ENCODE results near the gene PMEPA1.

PMEPA1 gene

DNA sequence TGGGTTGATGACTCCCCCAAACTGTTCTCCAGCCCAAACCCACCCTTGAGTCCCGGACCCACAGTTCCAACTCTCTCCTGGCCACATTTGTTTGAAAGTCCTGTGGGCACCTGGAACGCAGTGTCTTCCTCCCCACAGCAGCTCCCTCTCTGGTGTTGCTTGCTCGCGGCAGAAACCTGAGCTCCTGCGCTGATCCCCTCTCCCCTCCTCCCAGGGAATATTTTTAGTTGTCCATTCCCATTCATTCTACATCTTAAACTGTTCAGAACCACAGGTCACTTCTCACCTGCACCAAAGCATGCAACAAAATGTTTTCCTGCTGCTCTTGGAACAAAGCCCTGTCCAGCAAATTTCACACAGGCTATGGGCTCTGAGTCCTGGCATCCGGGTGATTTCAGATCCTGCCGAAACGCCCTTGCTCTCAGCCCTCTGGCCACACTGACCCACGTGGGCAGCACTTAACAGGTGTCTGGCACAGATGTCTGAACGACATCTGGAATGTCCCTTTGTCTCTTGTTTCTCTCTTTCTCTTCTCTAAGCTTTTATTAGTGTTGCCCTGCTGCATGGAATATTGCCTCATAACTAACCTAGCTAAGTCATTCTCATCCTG, 27.0 kb upstream of the PMEPA1 start:
- no peak for DNase-seq (ENCODE audit: low read depth in 2 of 2)

DNA sequence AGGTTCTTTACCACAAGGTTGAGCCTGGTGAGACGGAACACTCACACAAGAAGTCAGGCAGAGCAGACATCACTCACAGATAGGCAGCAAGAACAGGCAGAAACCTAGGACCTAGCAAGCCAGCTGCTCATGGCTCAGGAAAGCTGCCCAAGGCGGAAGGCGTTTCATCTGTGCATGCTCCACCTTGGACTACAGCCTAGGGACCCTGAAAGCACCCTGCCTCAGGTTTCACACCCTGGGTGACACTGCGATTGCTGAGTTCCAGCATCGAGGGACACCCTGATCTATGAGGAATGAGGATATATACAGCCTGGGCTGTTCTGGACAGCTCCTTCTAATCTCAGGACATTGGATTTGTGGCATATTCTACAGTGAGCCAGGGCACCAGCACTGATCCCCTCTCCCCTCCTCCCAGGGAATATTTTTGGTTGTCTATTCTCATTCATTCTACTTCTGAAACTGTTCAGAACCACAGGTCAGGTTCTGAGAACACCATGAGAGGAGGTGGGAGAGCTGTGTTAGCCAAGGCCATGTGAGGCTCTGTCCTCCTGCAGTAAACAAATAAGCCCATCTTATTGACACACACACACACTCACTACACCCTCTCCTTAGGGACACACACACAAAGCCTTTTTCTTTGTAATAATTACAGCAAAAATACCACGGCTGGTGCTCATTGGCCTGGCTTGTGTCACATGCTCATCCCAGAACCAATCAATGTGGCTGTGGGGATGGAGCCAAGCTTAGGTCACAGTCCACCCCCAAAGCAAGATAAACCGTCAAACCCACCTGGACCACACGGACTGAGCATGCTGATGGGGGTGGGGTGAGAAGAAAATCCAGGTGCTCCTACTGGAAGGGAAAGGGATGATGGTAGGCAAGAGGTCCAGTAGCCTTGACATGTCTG, 26.3 kb upstream of the PMEPA1 start:
- DNase-seq (ENCODE audit: low read depth in 2 of 2): no peak

DNA sequence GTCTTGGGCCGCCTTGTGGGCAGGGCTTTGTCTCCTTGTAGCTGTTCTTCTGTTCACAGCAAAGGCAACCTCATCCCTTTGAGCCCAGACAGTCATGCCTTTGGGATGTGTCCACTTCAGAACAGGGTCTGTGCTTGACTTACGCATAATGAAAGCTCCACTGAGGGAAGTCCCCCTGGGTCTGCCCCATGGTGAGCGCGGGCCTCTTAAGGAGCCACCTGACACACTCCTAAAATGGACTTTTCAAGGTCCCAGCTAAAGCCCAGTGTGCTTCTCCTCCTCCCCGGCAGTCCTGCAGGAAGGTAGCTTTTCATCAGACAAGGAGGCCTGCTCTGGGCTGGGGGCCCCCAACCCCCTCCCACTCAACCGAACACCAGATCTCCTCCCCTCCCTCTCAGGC, 24.9 kb upstream of the PMEPA1 start:
- DNase-seq (ENCODE audit: low read depth in 2 of 2): no peak

DNA sequence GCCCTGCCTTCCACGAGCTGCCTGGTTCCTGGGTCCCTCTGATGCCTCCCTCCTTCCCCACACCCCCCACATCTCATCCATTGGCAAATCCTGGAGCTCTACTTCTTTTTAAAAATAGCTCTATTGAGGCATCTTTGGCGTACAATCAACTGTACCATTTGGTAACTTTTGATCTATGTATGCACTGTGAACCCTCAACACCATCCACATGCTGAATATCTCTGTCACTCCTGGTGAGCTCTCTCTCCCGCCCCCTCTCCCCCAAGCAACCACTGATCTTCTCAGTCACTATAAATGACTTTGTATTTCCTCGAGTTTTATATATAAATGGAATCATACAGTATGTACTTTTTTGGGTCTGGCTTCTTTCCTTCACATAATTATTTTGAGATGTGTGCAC, 22.4 kb upstream of the PMEPA1 start:
- no peak for DNase-seq (ENCODE audit: low read depth in 2 of 2)

DNA sequence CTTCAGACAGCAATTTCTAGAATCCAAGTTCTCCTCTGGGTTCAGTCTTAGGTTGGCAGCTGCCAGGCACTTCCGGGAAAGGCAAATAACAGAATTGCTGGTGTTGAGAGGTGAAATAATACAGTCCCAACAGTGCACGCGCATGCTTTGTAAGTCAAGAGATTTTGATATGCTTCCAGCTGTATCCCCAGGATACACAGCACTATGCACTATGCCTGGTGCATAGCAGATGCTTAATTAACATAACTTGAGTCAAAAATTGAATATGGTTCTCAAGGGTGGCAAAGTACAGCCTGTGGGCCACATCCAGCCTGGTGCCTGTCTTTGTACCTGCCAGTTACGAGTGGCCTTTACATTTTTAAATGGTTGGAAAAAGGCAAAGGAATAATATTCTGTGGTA, 18.9 kb upstream of the PMEPA1 start:
- DNase-seq (ENCODE audit: low read depth in 2 of 2): no peak

DNA sequence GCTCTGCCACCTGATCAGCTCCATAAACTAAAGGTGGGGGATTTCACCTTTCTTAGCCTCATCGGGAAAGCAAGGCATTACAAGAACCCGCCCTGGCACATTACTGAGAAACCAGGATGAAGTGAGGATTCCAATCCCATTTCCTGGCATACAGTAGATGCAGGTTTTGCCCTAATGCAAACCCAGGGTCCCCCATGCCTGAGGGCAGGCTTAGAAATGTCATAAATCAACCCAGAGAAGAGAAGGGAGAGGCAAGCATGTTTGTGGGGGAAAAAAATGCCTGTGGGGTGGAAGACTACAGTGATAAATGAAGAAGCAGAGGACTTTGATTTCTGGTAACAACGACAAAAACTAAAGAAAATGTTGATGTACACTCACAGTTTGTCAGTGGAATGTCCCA, 18.0 kb upstream of the PMEPA1 start:
- no peak for DNase-seq (ENCODE audit: low read depth in 2 of 2)

DNA sequence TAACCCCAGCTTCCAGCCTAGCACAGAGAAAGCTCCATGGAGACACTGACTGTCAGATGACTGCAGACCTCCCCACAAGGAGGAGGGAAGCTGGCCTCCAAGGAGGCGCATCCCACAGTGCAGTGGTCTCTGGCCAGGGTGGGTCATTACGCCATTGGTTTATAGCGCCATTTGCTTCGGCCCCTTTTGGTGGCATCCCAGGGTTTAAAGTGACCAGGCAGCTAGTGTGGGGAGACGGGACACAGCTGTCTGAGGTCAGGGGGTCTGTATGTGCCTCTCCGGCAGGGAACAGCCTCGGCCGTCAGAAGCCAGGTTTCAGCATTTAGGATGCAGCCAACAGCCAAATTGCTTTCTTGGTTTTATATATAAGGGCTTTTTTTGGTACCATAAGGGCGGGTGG, 15.8 kb upstream of the PMEPA1 start:
- DNase-seq (ENCODE audit: low read depth in 2 of 2): no peak

DNA sequence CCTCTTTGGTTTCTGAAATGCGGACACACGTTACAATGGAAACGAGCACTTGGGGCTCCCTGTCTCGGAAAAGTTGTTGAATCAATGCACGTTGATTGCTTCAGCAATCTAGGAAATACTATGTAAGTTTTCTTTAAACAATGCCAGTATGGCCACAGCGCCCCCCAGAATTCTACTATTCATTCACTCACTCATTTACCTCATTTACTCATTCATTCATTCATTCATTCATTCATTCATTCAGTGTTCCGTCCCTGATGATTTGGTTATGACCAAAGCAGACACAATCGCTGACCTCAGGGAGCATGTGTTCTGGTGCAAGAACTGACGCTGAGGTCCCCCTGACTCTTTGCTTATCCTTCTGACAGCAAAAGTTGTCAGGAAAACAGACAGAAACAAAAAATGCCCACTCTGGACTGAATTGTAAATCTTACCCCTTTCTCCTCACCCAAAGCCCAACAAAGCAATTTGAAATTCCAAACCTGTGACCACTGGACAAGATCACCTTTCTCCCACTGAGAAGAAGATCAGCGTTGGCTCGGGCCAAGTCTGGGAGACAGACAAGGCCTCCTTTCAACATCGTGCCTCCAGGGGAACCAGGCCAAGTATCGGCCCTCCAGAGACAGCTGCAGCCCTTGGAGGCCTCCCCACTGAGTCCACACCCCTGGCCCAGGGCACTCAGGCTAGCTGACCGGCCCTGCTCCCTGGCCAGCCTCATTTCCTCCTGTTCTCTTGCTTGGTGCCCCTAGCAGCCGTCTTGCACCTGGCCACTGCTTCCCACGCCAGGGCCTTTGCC, 15.0 kb upstream of the PMEPA1 start:
- no peak for DNase-seq (ENCODE audit: low read depth in 2 of 2)

DNA sequence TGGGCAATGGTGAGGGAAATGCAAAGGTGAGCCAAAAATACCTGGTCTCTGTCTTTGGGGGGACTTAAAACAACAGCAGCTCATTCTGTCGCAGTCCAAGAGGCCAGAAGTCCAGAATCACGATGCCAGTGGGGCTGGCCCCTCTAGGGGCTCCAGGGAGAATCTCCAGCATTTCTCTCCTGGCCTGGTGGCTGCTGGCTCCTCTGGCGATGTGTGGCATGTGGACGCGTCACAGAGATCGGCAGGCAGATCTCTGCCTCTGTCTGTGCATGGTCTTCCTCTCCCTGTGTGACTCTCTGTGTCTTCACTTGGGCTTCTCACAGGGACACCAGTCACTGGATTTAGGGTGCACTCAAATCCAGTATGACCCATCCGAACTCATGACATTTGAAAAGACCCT, 14.0 kb upstream of the PMEPA1 start:
- DNase-seq (ENCODE audit: low read depth in 2 of 2): no peak

DNA sequence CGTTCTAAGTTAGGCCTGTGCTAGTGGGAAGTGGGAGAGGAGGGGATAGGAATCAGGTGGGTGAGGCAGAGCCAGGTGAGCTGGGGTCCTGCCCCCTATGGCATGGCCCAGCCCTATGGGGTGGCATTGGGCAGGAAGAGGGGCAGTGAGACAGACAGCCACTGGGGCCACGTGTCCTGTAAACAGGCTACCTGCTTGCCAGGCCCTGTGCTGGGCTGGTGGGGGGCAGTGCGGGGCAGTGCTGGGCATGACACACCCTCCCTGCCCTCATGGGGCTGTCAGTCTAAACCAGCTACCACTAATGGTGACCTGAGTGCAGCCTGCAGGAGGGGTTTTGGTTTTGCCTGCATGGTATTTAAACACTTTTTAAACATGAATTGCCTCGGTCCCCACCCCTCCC, 10.1 kb upstream of the PMEPA1 start:
- no peak for DNase-seq (ENCODE audit: low read depth in 2 of 2)

DNA sequence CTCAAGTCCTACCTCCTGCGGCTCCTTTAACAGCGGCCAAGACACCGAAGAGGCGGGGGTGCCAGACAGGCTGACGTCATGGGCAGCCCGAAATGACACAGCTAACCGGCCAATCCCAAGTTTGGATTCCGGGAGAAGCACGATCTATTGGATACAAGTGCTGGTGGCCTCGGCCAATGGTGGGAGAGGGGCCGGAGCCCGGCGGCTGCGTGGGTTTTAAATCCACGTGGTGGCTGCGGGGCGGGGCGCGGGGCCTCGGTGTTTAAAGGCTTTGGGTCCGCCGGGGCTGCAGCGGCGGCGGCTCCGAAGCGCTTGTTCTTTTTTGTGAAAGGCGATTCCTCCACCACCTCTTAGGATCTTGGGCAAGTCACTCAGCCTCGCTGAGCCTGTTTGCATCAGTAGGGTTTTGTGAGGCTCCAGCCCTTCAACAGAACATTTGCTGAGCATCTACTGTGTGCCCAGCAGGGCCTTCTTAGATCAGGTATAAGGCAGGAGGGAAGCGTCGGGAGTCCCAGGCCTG, 8.7 kb upstream of the PMEPA1 start:
- peak; percentile 83 to 92 for DNase-seq (ENCODE audit: low read depth in 2 of 2)

DNA sequence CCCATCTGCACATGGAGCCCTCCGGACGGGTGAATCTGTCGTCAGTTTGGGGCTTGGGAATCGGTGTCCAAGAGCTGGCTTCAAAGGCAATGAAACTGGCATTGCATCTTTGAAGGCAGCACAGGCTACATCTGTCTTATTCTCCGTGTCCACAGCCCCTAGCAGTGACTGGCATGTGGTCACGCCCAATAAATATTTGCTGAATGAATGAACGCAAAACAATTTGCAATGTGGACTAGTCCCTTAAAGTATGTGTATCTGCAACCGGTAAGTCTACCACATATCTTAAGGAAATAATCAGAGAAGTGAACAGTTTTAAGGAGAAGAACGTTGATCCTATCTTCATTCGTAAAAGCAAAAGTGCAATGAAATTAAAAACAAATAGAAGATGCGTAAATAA, 8.0 kb upstream of the PMEPA1 start:
- no peak for DNase-seq (ENCODE audit: low read depth in 2 of 2)

DNA sequence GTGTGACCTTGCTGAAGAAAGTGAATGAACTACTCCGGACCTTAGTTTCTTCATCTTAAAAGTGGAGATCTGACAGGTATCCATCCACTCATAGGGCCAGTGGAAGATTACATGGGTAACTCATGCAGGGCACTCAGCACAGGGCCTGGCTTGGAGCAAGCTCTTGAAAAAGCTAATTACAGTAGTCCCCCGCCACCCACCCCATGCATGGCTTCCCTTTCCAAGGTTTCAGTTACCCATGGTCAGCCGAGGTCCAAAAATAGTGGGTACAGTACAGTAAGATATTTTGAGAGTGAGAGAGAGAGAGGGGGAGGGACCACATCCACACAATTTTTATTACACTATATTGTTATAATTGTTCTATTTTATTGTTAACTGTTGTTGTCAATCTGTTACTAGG, 7.1 kb upstream of the PMEPA1 start:
- no peak for DNase-seq (ENCODE audit: low read depth in 2 of 2)

DNA sequence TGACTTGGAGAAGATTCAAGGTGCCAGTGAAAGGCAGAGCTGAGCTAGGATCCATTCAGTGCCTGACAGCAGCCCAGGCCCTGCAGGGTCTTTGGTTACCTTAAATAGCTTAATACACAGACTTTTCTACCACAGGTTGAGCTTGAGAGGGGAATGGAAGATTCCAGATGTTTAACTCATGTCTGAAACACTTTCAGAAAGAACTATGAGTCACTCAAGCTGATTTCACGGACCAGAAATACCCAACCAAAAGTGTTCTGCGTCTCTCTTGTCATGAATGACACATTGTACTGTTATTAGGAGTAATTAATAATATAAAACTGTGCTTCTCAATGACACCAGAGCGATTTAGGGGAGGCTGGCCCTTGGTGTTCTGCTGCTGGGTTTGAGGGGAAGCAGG, 6.4 kb upstream of the PMEPA1 start:
- no peak for DNase-seq (ENCODE audit: low read depth in 2 of 2)

DNA sequence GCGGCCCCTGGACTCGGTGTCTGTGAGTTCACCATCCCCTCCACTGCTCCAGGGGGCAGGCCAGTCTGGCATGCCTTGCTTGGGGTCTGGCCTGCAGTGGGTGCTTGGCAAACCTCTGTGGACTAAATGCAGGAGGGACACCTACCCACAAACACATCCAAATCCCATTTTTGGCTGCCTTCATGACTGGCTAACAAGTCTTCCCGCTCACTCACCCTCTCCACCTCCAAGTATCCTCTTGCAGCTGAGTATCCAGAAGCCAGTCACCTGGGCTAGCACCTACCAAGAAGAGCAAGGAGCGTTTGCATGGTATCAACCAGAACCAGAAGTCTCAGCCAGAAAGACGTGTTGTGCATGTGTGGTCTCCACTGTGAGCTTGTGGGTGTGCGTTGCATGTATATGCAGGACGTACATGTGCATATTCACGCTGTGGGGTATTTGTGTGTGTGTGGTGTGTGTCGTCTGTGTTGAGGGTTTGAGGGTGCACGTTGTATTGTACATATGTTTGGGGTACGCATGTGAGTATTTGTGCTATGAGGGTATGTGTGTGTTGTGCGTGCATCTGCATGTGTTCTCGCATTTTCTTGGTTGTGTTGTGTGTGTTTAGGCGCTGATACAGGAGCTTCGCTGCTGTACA, 5.6 kb upstream of the PMEPA1 start:
- no peak for DNase-seq (ENCODE audit: low read depth in 2 of 2)

DNA sequence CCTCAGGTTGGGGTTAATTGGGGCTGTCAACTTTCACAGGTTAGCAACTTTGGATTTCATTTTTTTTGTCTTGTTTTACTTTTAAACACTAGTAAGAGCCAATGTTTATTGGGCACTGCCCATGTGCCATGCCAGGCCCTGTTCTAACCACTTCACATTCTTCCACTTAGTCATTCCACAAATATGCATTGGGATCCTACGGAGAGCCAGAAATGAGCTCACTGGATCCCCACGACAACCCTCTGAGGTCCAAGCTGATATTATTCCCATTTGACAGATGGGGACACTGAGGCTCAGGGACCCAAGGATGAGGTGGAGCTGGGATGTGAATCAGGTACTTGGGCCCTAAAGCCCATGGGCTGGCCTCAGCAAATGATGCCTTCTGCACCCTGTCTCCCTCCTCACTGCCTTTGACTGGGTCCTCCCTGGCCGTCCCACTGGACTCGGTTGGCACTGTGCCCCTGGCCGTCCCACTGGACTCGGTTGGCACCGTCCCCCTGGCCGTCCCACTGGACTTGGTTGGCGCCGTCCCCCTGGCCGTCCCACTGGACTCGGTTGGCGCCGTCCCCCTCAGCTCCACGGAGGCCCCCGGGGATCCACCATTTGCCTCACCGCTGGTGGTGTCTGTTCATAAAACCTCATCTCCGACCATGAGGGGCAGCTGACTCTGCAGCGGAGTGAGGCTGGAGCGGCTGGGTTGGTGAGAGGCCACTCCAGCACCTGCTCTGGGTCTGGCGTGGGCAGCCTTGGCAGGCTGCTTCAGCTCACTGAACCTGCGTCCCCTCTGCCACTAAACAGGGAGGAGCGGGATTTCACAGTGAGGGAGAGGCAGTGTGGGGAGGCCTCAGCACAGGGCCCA, 4.8 kb upstream of the PMEPA1 start:
- DNase-seq (ENCODE audit: low read depth in 2 of 2): no peak

DNA sequence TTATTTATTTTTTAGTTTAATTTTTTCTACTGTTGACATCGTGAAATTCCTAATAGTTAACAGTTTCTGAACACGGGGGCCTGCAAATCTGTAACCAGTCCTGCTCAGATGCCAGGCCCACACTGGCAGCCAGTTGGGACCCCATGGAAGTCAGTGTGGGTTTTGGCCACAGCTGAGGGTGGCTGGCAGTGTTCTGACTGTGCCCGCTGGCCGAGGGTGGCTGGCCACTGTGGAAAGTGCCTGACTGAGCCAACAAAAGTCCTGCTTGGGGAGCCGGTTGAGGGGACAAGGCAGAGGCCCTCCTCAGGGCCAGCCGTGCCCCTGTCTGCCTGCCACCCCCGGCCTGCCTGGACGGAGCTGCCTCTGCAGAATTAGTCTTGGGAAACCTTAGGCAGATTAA, 4.1 kb upstream of the PMEPA1 start:
- no peak for DNase-seq (ENCODE audit: low read depth in 2 of 2)

DNA sequence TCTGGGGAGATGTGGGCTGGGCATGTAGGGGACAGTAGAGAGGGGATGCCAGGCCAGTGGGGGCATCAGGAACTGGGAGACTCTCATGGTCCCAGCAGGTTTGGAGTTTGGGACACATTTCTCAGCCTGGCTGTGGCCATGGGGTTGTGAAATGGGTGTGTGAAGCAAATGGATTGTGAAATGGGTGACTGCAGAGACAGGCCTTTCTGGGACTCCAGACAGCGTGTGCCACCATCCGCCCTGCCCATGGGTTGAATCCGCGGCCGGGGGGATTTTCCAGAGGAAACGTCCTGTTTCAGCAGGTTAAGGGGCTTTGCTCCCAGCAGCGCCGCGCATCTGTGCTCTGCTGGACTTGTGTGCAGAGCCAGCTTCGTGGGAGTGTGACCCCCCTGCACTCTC, 3.7 kb upstream of the PMEPA1 start:
- no peak for DNase-seq (ENCODE audit: low read depth in 2 of 2)

DNA sequence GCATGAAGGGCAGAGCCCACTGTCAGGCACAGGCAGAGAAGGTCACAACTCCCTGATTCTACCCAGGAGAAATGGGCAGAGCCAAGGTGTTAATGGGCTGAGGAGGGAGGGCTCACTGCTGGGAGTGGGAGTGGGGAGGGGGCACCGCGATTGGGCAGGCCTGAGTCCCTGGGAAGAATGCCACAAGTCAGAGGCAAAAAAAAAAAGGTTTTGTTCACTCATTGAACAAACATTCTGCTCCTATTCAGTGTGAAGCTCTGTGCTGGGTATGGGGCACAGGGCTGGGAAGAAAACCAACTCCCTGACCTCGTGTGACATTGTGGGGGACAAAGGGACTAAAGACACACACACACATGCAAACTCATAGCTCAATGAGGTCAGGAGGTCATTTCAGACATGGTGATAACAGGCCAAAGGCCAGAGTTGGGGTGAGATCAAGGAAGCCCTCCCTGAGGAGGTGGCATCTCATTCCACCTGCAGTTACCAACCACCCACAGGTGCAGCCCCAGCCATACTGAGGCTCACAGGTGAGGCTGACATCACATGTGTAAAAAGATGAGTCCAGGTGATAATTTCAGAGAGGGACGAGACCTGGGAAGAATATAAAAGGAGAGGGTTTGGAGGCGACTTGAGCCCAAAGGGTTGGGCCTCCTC, 3.2 kb upstream of the PMEPA1 start:
- DNase-seq (ENCODE audit: low read depth in 2 of 2): no peak

DNA sequence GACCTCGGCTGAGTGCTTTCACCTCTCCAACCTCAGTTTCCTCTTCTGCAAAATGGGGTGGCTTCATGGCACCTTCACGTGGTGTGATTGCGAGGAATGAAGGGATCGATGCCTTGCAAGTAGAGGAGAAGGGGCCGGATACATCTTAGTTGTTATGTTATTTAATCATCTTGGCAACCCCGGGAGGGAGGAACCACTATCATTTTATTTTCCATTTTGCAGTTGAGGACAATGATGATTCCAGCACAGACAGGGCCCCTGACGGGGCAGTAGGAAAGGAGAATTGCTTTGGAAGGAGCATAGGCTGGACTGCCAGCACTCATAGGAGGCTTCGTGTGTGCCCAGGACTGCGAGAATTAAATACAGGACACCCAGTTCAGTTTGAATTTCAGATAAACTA, 2.5 kb upstream of the PMEPA1 start:
- DNase-seq (ENCODE audit: low read depth in 2 of 2): no peak

DNA sequence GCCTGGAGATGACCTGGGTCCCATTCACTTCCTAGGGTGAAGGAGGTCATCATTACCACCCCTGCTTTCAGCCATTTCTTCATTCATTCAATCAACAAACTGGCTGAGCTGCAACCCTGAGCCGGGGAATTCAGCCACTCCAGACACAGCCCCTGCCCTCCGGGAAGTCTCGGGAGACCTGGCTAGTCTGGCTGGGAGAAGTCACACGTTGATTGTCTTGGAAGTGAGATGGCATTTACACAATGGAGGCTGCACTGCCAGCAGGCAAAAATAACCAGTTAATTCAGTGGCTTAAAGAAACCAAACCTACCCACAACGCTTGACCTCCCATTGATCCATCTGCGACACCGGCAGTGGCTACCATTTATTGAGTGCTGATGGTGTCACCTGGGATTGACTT, 2.0 kb upstream of the PMEPA1 start:
- DNase-seq (ENCODE audit: low read depth in 2 of 2): no peak
